ENCODE data around the gene PZP.

GRCh38 chr12:9130244-9130643 is 78.0 kb downstream of the PZP start:
- TF ChIP-seq POLR2A (IDR thresholded peaks at IDR 0.05; ENCODE audit: low read length), result no peak
- TF ChIP-seq GATA1 (IDR thresholded peaks at IDR 0.05; ENCODE audit: low read depth, low read length), result no peak
